ENCODE results near the gene USP15. TPM values are rescaled to one million over a fixed set of nuclear protein-coding genes. Genes with fewer than 3 reads are reported as not detected.

USP15 gene
- total RNA-seq, 1 experiment from 2014 or later, result 35.3 TPM

- Histone ChIP-seq H3K23me2 (ENCODE audit: insufficient read length, low read depth, low read length, poor library complexity, severe bottlenecking) (no peaks in the 10 kb centered on the region), H3K23ac (ENCODE audit: insufficient read length, low read depth, low read length) (no peak overlapping the region), H2AFZ (ENCODE audit: low read length) (no peak overlapping the region), H3K9me3 (ENCODE audit: control insufficient read depth, low read depth, low read length) (no peaks in the 10 kb centered on the region), H3K9ac (ENCODE audit: extremely low read depth, insufficient read length, low read length) (no peak overlapping the region), H3K27me3 (ENCODE audit: insufficient read depth, low read length) (no peaks in the 10 kb centered on the region), H3K4me1 (ENCODE audit: insufficient read depth, low read length) (no peaks in the 10 kb centered on the region; the same call in 1 of the 2 replicates), H2BK5ac (ENCODE audit: insufficient read length, low read length) (no peak overlapping the region), H3T11ph (ENCODE audit: low read length) (no peak overlapping the region), H3K79me1 (ENCODE audit: insufficient read depth, low read depth, low read length, poor library complexity, severe bottlenecking) (no peaks in the 10 kb centered on the region), H4K20me1 (ENCODE audit: control insufficient read depth, insufficient read depth, insufficient read length) (no peaks in the 10 kb centered on the region), H2BK120ac (ENCODE audit: low read depth, low read length, poor library complexity, severe bottlenecking) (no peak overlapping the region), H3K18ac (ENCODE audit: insufficient read length, low read depth, low read length) (no peak overlapping the region), H2AK5ac (ENCODE audit: insufficient read length, low read length) (no peak overlapping the region), H3K79me2 (ENCODE audit: insufficient read depth, low read length) (peaks cover under 1% of the 10 kb centered on the region; the same call in 1 of the 2 replicates), H2BK20ac (ENCODE audit: low read depth, low read length, poor library complexity, severe bottlenecking) (no peak overlapping the region), H3K14ac (ENCODE audit: insufficient read depth, low read length) (no peak overlapping the region), H3K56ac (ENCODE audit: insufficient read length, low read depth, low read length) (no peak overlapping the region), H3K27ac (ENCODE audit: insufficient read length, low read depth, low read length) (no peak overlapping the region), H4K5ac (ENCODE audit: insufficient read length, low read depth, low read length) (no peak overlapping the region), H3K4me2 (ENCODE audit: insufficient read depth, insufficient read length, low read length) (no peak overlapping the region), H2BK15ac (ENCODE audit: low read depth, low read length) (no peak overlapping the region), H2BK12ac (ENCODE audit: insufficient read length, low read depth, low read length) (no peak overlapping the region), H3K4ac (ENCODE audit: low read depth, low read length) (no peak overlapping the region), H4K91ac (ENCODE audit: insufficient read length, low read depth, low read length) (no peak overlapping the region), H4K8ac (replicated peaks; ENCODE audit: insufficient read length, low read depth, low read length) (no peak overlapping the region)
- peak overlapping the region in 2 of 3 experiments; percentile 8 to 50; a peak in 1 of 7 replicates for H3K27ac Mint-ChIP-seq
- H3K36me3 Mint-ChIP-seq (ENCODE audit: insufficient read depth in 1 of 3, low read depth in 3 of 3), result peaks cover 2 to 30% (median 22%) of the 10 kb centered on the region in 3 experiments; a peak in 6 of 7 replicates
- no peaks in the 10 kb centered on the region for H3K27me3 Mint-ChIP-seq (ENCODE audit: low read depth)
- DNase-seq, result no peak
- no peak overlapping the region for H3K4me3 Mint-ChIP-seq
- TF ChIP-seq, protein P1, sequence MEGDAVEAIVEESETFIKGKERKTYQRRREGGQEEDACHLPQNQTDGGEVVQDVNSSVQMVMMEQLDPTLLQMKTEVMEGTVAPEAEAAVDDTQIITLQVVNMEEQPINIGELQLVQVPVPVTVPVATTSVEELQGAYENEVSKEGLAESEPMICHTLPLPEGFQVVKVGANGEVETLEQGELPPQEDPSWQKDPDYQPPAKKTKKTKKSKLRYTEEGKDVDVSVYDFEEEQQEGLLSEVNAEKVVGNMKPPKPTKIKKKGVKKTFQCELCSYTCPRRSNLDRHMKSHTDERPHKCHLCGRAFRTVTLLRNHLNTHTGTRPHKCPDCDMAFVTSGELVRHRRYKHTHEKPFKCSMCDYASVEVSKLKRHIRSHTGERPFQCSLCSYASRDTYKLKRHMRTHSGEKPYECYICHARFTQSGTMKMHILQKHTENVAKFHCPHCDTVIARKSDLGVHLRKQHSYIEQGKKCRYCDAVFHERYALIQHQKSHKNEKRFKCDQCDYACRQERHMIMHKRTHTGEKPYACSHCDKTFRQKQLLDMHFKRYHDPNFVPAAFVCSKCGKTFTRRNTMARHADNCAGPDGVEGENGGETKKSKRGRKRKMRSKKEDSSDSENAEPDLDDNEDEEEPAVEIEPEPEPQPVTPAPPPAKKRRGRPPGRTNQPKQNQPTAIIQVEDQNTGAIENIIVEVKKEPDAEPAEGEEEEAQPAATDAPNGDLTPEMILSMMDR (conservative IDR thresholded peaks at IDR 0.05), result no peak
- no peaks in the 10 kb centered on the region for H3K9me3 Mint-ChIP-seq
- H3K4me1 Mint-ChIP-seq, result peaks cover 9 to 11% of the 10 kb centered on the region in 2 experiments
Measured at GRCh38 chr12:62297321-62297720, 37.1 kb downstream of the USP15 start.
